NK-92 (cell line): ENCODE data around the gene PCBP3.
"Not testable (repeated sequence)": the region's sequence is repeated elsewhere in the genome, so short reads cannot be mapped to it uniquely, and the experiment has no call there.

Experiments
- DNase-seq: peaks from one replicate; lab custom pipeline; 2025; ENCODE audit not compliant: unreplicated experiment; lab: John Stamatoyannopoulos, UW

The PCBP3 gene

DNA sequence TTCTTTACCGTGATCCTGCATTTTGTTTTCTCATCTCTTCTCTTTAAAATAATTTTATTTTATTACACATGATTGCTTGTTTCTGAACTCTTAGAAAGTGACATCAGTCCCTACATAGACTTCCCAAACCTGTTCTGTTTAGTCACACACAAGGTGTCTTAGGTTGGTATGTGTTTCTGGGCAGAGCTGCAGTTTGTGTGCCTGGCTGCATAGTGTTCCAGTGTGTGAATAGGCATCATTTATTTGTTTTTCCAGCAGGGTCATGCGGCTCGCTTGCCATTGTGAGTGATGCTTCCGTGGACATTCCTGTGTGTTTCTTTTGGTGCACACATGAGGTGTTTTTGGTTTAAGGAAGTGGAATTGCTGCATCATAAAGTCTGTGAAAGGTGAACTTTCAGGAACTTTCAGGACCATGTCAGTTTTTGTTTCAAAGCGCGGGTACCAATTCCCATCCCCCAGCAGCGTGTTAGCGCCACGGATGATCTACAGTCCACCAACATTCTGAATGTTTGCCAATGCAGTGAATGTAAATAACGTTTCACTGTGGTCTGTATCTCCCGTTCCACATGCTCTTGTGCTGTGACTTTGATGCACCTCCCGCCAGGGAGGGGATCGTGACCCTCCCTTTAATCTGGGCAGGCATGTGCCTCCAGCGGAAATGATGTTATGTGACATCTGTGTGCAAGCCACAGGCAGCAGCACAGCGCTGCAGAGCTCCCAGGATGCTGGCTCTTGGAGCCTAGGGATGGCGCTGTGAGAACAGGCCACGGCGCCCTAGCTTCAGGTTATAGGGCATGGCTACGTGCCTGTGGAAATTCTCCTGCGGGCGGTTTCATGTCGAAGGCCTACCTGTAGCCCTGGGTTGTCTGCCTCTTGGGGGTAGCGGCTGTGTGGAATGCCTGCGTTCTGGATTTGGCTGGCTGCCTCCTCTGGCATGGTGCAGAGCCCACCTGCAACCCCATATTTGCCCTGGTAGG is 193.5 kb downstream of the PCBP3 start:
- DNase-seq, result no peak

DNA sequence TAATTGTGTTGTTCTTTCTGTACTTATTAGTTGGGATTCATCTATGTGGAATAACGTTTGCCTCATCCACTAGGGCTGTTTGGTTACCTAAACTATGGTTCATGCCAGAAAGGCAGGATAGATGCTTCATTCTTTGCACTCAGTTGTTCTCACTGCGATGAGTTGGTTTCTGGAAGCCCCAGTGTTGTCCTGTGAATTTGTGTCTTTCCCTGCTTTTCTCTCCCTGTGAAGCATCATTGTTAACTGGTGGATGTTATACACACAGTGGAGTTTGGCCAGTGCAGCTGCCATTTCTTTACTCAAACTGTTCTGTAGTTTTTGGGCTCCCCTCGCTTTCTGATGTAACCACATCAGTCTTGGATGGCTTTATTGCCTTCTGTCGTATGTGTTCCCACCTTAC is 194.4 kb downstream of the PCBP3 start:
- DNase-seq, result no peak

DNA sequence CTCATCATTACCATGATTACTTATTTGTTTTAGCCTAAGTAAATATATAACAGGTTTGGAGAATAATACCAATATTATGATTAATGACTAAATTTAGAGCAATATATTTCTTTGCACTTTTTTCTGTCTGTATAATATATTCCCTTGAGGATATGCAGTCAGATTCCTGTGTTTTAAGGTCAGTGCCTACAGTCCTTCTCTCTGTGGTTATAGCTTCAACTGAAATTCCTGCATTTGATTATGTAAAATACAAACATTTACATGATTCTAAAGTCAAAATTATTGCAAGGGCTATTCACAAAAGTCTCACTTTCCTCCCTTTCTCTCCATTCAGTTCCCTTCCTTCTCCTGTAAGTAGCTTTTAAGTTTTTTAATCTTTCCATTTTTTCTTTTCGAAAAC is 195.1 kb downstream of the PCBP3 start:
- no peak for DNase-seq

DNA sequence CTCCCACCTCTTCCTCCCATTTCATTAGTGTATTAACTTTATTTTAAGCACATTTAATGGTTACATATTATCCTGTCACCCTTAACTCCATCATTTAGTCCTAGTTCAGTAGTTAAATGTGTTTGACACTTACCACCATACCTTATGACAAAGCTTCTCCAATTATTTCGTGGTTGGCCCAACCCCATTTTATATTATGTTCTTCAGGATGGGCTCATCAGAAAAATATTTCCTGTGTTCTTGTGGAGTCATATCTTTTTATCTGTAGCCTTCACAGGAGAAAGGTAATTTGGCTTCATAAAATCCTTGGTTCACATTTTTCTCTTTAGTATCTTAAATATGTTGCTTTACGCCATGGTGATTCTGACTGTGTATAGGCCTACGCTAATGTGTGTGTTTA is 195.7 kb downstream of the PCBP3 start:
- no peak for DNase-seq

DNA sequence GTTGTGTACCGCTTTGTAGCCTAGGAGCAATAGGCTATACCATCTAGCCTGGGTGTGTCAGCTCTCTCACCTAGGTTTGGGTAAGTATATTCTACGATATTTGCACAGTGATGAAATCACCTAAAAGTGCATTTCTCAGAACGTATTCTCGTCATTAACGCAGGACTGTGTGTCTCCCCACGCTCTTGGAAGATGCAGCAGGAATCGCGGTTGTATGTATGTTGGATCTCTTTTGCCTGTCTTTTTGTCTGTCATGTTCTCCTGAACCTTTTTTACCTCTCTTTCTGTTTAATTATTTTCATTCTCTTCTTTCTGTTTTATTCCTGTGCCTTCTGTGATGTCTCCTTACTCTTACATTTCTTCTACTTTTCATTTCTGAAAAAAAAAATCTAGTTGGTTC is 197.5 kb downstream of the PCBP3 start:
- DNase-seq, result no peak

DNA sequence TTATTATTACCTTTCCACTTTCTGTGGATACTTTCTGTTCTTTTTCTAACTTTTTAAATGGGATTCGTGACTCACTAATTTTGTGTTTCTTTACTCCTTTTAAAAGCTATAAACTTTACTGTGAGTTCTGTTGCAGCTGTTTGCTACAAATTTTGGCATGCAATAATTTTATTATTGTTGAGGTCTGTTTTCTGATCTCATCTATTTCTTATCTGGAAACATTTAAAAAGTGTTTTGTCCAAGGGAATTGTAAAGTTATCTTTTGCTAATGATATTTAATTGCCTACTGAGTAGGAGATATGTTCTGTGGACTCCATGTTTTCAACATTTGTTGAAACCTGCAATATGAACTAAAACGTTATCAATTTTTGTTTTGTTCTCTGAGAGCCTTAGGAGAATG is 199.9 kb downstream of the PCBP3 start:
- no peak for DNase-seq

DNA sequence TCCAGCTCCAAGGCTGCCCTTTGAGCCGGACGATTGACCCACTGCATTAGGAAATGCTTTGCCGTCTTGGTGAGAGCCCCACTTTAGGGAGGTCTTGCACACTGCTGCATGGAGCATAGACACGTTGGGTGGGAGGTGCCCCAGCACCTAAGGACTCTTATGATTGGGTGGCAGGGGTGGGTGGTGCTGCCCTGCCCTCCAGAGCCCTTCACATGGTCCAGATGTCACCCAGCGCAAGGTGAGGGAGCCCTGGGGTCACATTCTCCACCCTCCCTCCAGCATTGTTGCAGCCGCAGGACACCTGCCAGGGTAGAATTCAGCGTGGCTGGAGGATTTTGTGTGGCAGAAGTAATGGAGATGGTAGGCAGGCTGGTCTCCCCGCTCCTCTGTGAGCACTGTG is 200.7 kb downstream of the PCBP3 start:
- no peak for DNase-seq

DNA sequence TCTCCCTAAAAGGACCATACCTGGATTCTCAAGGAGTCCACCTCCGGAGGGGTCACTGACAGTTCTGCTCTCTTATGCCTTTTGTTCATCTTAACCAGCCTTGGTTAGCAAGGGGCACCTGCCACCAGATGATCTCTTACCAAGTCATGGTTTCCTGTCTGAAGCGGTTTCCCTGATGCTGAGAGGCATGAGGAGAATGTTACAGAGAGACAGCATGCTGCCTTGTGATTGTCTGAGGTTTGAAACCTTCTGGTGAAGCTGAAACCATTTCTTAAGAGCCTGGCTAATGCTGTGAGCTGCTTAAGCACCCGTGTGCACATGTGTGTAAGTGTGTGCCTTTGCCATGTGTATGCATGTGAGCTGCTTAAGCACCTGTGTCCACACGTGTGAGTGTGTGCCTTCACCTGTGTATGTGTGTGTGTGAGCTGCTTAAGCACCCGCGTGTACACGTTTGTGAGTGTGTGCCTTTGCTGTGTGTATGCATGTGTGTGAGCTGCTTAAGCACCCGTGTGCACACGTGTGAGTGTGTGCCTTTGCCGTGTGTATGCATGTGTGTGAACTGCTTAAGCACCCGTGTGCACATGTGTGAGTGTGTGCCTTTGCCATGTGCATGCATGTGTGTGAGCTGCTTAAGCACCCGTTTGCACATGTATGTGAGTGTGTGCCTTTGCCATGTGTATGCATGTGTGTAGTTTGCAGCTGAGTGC is 201.7 kb downstream of the PCBP3 start:
- no peak for DNase-seq

DNA sequence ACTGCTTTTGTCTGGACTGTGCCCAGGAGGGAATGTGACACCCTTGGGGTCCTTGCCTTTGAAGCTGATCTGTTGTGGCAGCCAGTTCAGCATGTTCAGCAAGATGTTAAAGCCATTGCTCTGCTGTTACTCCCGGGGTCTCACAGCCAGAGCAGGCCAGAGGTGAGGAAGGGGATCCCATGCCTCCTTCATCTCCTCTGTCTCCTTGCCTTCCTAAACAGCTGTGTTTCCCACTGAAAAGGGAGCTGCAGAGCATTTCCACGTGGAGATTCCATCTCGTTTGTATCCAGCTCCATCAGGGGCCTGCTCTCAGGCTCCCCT is 202.2 kb downstream of the PCBP3 start:
- DNase-seq, result no peak

DNA sequence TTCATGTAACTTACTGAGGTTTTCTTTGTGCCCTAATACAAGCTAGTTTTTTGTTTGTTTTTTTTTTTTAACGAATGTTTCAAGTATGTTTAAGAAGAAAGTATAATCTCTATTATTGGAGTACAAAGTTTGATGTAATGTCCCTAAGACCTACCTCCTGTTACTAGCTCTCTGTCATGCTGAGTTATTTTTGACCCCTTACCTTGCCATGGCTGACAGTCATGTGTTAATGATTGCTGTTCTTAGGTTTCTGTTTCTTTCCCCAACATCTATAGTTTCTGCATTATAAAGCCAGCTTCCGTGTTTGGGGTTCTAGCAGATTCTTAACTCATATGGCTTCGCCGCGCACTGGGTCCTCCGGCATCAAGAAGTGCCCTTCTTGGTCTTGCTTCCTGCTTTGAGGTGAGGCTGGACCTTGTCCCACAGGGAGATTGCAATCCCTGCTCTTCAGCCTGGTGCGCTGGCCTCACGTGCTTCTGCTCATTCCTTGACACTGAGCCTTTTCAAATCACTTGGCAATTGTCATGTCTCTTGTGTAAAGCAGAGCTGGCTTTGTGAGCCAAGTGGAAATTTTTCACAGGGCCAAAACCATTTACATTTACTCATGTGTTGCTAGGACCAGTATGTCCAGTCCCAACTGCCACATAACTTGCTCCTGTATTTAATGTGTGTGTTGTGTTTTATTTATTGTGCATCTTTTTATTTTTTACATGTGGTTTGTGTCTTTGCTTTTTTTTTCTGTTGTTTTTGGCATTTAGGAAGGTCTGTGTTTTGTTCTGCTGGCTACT is 203.0 kb downstream of the PCBP3 start:
- DNase-seq, result no peak

DNA sequence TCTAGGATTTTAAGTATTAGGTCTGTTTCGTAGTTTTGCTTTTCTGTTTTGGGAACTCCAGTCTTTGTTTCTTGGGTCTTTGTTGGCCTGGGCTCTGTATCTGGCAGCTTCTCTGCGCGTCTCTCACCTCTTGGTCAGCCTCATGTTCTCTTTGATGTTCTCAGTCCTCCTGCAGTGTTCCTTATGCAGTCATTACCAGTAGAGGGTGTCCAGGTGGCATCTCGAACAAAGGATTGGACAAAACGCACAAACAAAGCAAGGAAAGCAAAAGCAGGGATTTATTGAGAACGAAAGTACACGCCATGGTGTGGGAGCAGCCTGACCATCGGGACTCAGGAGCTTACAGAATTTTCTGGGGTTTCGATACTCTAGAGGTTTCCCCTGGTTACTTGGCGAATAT is 204.3 kb downstream of the PCBP3 start:
- DNase-seq, result no peak

DNA sequence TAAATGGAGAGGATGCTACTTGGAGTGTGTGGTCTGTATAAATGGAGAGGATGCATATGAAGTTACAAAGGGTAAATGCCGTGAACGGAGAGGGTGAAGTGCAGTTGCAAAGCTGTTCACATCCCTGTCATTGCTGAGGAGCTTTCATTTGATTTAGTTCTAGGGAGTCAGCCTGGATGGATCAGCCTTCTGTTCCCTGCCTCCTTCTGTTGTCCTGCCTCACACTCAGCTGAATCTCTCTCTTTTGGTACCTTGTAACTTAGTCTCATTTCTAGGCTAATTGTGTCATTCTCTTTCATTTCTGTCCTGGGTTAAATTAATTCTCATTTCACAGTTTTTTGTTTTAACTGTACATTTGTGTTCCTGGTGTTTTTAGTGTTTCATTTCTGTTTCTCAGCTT is 204.8 kb downstream of the PCBP3 start:
- DNase-seq, result no peak

DNA sequence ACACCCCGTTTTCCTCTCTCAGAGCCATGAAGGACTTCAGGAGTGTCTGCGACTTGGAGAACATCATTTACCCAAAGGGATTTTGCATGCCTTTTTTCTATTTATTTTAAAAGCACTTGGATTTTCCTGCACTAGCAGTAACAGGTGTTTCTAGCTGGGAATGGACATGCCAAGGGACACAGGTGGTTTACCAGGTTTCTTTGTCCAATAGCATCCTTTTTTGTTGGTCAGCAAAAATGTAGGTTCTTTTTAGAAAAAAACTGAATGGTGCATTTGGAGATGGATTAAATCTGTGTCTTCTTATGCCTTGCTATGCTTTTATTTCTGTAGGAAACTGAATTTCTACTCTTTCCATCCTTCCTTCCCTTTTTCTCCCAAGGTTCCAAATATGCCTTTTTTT is 205.3 kb downstream of the PCBP3 start:
- no peak for DNase-seq

DNA sequence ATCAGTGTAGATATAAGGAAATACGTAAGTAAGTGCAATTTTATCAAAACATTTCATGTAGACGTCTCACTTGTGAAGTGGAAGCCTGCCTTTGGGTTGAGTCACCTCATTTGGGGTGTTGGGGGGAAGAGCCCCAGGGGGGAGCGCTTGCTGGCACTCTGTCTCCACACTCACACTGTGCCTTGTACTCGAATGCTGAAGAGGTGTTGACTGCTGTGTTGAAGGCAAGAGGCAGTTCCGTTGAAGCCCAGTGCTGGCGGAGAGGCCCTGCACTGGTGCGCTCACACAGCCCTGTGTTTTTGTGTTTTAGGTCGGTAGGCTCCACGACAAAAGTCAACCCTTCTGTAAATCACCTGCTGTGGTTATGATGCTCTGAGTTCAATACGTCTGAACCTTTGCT is 206.1 kb downstream of the PCBP3 start:
- DNase-seq, result no peak

DNA sequence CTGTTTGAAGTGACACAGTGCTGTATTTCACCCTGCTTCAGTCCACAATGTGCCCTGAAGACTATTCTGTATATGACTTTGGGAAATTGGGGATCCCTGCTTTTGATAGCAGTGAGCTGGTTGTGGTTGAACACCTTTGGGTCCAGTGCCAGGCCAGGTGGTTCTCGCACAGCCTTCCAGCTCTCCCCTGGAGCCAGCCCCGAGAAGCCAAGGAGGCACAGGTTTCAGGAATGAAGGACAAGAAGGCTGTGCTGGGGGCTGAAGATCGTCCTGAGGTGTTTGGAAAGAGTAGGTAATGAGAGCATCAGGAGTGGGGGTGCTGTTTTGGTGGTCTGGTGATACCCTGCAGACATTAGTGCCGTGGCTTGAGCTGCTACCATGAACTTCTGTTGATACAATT is 206.7 kb downstream of the PCBP3 start:
- no peak for DNase-seq

DNA sequence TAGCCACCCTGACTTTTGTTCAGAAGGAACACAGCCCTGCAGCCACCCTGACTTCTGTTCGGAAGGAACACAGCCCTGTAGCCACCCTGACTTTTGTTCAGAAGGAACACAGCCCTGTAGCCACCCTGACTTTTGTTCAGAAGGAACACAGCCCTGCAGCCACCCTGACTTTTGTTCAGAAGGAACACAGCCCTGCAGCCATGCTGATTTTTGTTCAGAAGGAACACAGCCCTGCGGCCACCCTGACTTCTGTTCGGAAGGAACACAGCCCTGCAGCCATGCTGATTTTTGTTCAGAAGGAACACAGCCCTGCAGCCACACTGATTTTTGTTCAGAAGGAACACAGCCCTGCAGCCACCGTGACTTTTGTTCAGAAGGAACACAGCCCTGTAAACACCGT is 208.9 kb downstream of the PCBP3 start:
- DNase-seq, result not testable (repeated sequence)

DNA sequence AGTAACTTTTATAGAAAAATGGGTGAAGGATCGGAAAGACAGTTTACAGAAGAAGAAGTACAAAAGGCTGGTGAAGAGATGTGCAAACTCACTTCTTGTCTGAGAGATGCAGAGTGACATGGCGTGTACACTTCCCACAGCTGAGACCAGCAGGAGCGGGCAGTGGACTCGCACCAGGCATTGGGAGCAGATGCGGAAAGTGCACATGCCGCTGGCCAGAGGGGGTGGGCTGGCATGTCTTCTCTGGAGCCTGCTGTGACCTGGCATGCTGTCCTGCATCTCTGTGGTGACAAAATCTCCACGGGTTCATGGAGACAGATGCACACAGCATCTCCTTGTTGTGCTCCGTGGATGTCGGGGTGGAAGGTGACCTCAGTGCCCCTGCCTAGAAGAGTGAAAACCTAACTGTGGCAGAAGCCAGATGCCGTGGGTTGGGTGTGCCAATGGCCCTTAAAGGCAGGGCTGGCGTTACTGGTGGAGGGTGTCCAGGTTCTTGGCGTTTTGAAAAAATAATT is 209.4 kb downstream of the PCBP3 start:
- no peak for DNase-seq

DNA sequence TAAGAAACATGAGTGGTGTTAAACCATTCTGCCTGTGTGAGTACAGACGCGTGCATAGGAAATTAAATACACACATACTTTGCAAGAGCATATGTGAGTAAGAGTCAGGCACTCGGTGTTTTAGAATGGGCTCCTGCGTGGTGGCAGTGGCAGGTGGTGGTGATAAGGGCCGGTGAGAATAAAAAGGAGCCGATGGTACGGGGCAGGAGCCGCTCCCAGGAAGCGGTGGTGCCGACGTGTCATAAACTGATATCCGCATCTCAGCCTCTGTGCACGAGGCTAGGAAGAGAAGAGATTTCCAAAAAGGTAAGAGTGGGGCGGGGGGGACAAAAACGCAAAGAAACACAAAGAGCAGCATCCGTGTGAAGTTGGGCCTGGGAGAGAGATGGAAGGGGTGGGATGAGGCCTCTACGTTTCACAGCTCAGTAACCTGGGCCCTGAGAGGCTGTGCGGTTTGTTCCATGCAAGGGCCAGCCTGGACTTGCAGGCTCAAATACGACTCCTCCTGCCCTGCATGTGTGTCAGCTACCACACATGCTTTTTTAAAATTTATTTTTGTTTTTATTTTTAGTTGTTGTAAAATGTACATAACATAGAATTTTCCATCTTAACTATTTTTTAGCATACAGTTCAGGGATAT is 210.3 kb downstream of the PCBP3 start:
- DNase-seq, result no peak

DNA sequence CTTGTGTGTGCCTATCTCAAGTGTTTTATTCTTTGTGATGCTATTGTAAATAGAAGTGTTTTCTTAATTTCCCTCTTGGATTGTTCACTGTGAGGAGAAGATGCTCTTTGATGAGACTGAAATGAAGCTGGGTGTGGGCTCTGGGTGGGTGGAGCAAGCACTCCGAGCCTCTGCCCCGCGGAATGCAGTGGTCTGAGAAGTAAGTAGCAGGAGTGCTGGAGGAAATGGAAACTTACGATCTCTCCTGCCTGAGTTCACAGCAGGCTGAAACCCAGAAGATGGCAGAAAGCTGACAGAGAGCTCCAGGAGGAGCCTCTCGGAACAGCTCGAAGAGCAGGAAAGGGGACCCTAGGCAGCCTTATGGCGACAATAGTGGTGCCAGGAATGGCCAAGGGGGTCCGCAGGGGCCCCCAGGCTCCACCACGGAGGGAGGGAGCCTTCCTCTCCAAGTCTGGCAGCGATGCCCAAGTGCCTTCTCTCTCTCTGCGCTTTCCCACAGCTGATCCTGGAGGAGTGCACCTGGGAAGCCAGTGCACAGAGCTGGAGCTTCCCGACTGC is 211.2 kb downstream of the PCBP3 start:
- DNase-seq, result no peak

DNA sequence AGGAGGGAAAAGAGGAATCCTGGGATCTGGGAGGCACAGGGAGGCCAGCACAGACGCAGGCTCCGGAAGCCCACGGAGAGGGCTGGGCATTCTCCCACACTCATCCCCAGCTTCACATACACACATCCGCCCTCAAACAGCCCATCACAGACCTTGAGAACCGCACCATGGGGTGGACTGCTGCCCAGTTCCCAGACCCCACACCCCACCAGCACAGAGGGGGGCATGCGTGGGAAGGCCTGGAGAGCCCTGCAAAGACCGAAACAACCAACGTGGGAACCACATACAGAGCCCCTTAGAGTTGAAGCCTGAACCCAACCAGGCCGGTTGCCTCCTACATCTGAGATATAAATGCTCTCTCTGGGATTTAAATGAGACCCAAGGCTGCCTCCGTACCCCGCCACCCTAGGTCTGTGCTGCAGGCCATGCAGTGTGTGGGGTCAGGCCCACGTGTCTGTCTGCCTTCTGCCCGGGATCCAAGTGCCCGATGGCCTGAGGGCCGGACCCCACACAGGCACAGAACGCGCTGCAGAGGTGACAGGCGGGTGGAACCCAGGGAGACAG is 211.8 kb downstream of the PCBP3 start:
- no peak for DNase-seq
